ENCODE results near the gene HOXA7. TPM values are rescaled to one million over a fixed set of nuclear protein-coding genes. Genes with fewer than 3 reads are reported as not detected.
A peak's percentile ranks its signal among the peaks of the same experiment; 100 is the strongest.

Gene HOXA7
- polyA plus RNA-seq, 5 donors, result 4.3 to 5.4 (median 4.8) TPM

- DNase-seq, result peak in 1 of 2 donors; percentile 40
These were observed 18.0 kb downstream of the HOXA7 start for GRCh38 chr7:27138472-27138871.

- peak in 1 of 2 donors; percentile 40 for DNase-seq
These were observed 18.7 kb downstream of the HOXA7 start for GRCh38 chr7:27137640-27138315.

GRCh38 chr7:27134392-27134791, 22.1 kb downstream of the HOXA7 start:
- DNase-seq, result no peak

- no peak for DNase-seq
These were observed 22.9 kb downstream of the HOXA7 start for GRCh38 chr7:27133409-27134231.

GRCh38 chr7:27132978-27133377, 23.5 kb downstream of the HOXA7 start:
- DNase-seq, result no peak

- DNase-seq, result no peak
These were observed 24.3 kb downstream of the HOXA7 start for GRCh38 chr7:27132214-27132613.

- no peak for DNase-seq
These were observed 25.1 kb downstream of the HOXA7 start for GRCh38 chr7:27131390-27131819.

- DNase-seq, result peak; percentile 91 to 93
These were observed 25.7 kb downstream of the HOXA7 start, which contains the start of gene HOXA4 for GRCh38 chr7:27130540-27131389. Gene HOXA4 (minus strand): TSS chr7:27130757. CDS start chr7:27130733, 24 bp downstream.

- DNase-seq, result no peak
These were observed 26.5 kb downstream of the HOXA7 start for GRCh38 chr7:27129729-27130539.

- no peak for DNase-seq
These were observed 27.4 kb downstream of the HOXA7 start for GRCh38 chr7:27128776-27129728.

GRCh38 chr7:27128034-27128433, 28.4 kb downstream of the HOXA7 start:
- DNase-seq, result peak; percentile 89 to 92

GRCh38 chr7:27126596-27127327, 29.7 kb downstream of the HOXA7 start:
- DNase-seq, result no peak

GRCh38 chr7:27125986-27126394, 30.5 kb downstream of the HOXA7 start:
- DNase-seq, result no peak

GRCh38 chr7:27124902-27125689, 31.4 kb downstream of the HOXA7 start:
- DNase-seq, result no peak

GRCh38 chr7:27124096-27124901, 32.2 kb downstream of the HOXA7 start:
- DNase-seq, result no peak

- DNase-seq, result no peak
These were observed 32.9 kb downstream of the HOXA7 start for GRCh38 chr7:27123477-27124053.

GRCh38 chr7:27123007-27123476, 33.4 kb downstream of the HOXA7 start:
- no peak for DNase-seq
